Peyer's patch (tissue), 4 donors: ENCODE results near the gene USP40.

Experiments
- CTCF ChIP-seq, 6 experiments: fragments of 450-650 bp in 4 of 6; fragments of 200-600 bp in 2 of 6; sonication (generic) in 1 of 6; IDR thresholded peaks; one replicate each; pipeline ENCODE4 v1.5.1; 2017 to 2019; ENCODE audit warnings: antibody characterized with exemption in 6 of 6, mild to moderate bottlenecking in 3 of 6, moderate library complexity in 1 of 6
- POLR2A ChIP-seq, 2 donors: fragments of 450-650 bp; IDR thresholded peaks; one replicate each; pipeline ENCODE4 v1.5.1; 2017; ENCODE audit warnings: antibody characterized with exemption in 2 of 2, mild to moderate bottlenecking in 2 of 2, moderate library complexity in 2 of 2

GRCh38 chr2:233426619-233427342 is 139.8 kb downstream of the USP40 start:
- TF ChIP-seq CTCF (IDR thresholded peaks at IDR 0.05) = no peak
- TF ChIP-seq POLR2A (IDR thresholded peaks at IDR 0.05) = no peak
